Measurements from ENCODE around the gene RPTOR.

RPTOR gene

GRCh38 chr17:80640366-80641084 is 95.9 kb downstream of the RPTOR start:
- no peak for DNase-seq (ENCODE audit: low spot score)

- DNase-seq (ENCODE audit: low spot score) = no peak
Observed at GRCh38 chr17:80643326-80644099, 98.9 kb downstream of the RPTOR start.

GRCh38 chr17:80644536-80644935 is 99.9 kb downstream of the RPTOR start:
- DNase-seq (ENCODE audit: low spot score) = no peak

- DNase-seq (ENCODE audit: low spot score) = no peak
Observed at GRCh38 chr17:80645706-80646325, 101.2 kb downstream of the RPTOR start.

GRCh38 chr17:80646328-80646727 is 101.7 kb downstream of the RPTOR start:
- no peak for DNase-seq (ENCODE audit: low spot score)

- DNase-seq (ENCODE audit: low spot score) = no peak
Observed at GRCh38 chr17:80647746-80648145, 103.1 kb downstream of the RPTOR start.

GRCh38 chr17:80649200-80649644 is 104.6 kb downstream of the RPTOR start:
- no peak for DNase-seq (ENCODE audit: low spot score)

GRCh38 chr17:80649672-80650330 is 105.2 kb downstream of the RPTOR start:
- peak; percentile 78 for DNase-seq (ENCODE audit: low spot score)

- no peak for DNase-seq (ENCODE audit: low spot score)
Observed at GRCh38 chr17:80650331-80650672, 105.7 kb downstream of the RPTOR start.

- DNase-seq (ENCODE audit: low spot score) = no peak
Observed at GRCh38 chr17:80650751-80651518, 106.3 kb downstream of the RPTOR start.

GRCh38 chr17:80652756-80653330 is 108.2 kb downstream of the RPTOR start:
- no peak for DNase-seq (ENCODE audit: low spot score)

GRCh38 chr17:80653856-80654255 is 109.2 kb downstream of the RPTOR start:
- no peak for DNase-seq (ENCODE audit: low spot score)

GRCh38 chr17:80655608-80656007 is 111.0 kb downstream of the RPTOR start:
- no peak for DNase-seq (ENCODE audit: low spot score)

GRCh38 chr17:80656590-80656989 is 112.0 kb downstream of the RPTOR start:
- DNase-seq (ENCODE audit: low spot score) = no peak

GRCh38 chr17:80657561-80657960 is 112.9 kb downstream of the RPTOR start:
- DNase-seq (ENCODE audit: low spot score) = no peak

- no peak for DNase-seq (ENCODE audit: low spot score)
Observed at GRCh38 chr17:80658821-80659220, 114.2 kb downstream of the RPTOR start.

- DNase-seq (ENCODE audit: low spot score) = no peak
Observed at GRCh38 chr17:80659651-80660050, 115.0 kb downstream of the RPTOR start.

- DNase-seq (ENCODE audit: low spot score) = no peak
Observed at GRCh38 chr17:80660527-80661198, 116.0 kb downstream of the RPTOR start.

- DNase-seq (ENCODE audit: low spot score) = no peak
Observed at GRCh38 chr17:80662557-80662956, 117.9 kb downstream of the RPTOR start.

- peak; percentile 69 for DNase-seq (ENCODE audit: low spot score)
Observed at GRCh38 chr17:80663781-80664206, 119.2 kb downstream of the RPTOR start.

Data from SK-N-DZ (cell line).